Measurements from ENCODE around the gene TNK2.

- TF ChIP-seq CTCF (IDR thresholded peaks at IDR 0.05) (no peak), POLR2A (IDR thresholded peaks at IDR 0.05) (no peak)
These were observed 51.8 kb downstream of the TNK2 start for GRCh38 chr3:195856410-195857084.

Measured in esophagus squamous epithelium (tissue), 4 donors.